GM18873 (cell line): ENCODE data around the gene CCDC82.

ENCODE experiments used
- ATAC-seq: cut with Tn5 transposase; IDR thresholded peaks from one replicate; pipeline ENCODE4 v1.9.1; 2021; ENCODE audit warnings: mild to moderate bottlenecking, moderate library complexity, moderate number of reproducible peaks; ENCODE audit not compliant: unreplicated experiment, low FRiP score

Gene CCDC82

DNA sequence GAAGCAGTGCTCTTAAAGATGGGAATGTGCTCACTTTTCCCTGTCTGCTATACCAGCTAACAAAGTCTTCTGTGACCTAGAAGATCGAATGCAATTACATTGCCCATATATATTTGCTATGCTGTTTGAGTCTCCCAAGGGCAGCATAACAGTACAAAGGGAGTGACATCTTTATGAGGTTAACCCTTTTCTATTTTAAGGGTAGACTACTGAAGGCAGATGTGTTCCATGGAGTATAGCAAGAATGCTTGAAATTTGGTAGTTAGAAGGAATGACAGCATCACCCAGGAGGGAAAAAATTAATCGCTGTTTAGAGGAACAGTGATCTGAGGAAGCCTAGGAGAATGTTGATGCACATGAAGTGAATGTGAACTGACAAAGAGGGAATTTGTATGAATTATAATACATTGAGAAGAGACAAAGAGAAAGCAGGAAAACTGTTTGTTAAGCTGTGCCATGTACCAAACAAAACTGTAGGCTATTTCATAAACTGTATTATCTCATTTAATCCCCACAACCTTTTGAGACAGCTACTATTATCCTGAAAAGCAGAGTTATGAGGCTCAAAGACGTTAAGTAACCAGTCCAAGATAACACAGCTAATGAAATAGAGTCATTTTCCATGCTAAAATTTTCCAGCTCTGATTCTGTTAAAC is 59.7 kb downstream of the CCDC82 start:
- no peak for ATAC-seq

- no peak for ATAC-seq
Measured at GRCh38 chr11:96329419-96329818, 60.3 kb downstream of the CCDC82 start.

DNA sequence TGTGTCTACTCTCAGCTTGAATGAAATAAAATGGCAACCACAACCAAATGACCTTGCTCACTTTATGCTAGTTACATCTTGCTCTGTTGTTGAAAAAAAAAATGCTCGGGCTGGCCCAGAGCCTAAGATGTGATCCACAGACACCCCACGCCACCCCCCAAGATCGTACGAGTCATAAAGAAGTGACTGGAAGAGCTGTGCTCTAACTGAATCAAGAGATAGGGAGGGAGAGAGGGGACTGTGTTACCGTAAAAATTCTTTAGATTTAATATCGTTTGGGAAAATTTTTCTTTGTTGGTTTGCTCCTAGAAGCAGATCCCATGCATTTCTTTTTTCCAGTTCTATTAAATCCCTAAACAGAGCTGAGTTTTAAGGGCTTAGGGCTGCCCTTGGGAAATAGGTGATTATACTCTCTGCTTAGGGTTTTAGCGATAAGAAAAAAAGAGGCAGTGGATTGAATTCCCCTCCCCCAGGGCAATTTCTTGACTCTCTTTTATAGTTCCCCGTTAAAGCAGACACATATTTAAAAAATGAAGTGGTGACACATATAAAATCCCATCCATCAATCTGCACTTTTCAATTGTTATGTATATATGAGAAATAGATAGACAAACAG is 61.2 kb downstream of the CCDC82 start:
- ATAC-seq = no peak

DNA sequence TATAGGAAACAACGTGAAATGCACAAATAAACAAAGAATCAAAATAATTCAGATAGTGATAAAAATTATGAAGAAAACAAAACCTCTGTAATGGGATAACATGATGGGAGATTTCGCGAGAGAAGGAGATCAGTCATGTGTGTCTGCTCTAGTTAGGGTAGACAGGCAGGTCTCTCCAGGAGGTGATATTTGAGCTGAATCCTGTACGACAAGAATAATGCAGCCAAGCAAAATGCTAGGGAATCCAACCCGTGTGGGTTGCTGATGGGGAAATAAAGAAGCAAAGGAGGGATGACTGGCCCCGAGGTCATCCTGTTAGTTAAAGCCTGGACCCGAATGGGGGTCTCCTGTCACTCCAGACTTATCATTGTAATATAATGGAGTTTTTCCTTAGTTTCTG is 62.8 kb downstream of the CCDC82 start:
- no peak for ATAC-seq

- no peak for ATAC-seq
Measured at GRCh38 chr11:96324912-96325311, 64.8 kb downstream of the CCDC82 start.

- no peak for ATAC-seq
Measured at GRCh38 chr11:96323642-96323985, 66.1 kb downstream of the CCDC82 start.

GRCh38 chr11:96322775-96323641 is 66.7 kb downstream of the CCDC82 start:
- no peak for ATAC-seq

- no peak for ATAC-seq
Measured at GRCh38 chr11:96321091-96321490, 68.6 kb downstream of the CCDC82 start.

DNA sequence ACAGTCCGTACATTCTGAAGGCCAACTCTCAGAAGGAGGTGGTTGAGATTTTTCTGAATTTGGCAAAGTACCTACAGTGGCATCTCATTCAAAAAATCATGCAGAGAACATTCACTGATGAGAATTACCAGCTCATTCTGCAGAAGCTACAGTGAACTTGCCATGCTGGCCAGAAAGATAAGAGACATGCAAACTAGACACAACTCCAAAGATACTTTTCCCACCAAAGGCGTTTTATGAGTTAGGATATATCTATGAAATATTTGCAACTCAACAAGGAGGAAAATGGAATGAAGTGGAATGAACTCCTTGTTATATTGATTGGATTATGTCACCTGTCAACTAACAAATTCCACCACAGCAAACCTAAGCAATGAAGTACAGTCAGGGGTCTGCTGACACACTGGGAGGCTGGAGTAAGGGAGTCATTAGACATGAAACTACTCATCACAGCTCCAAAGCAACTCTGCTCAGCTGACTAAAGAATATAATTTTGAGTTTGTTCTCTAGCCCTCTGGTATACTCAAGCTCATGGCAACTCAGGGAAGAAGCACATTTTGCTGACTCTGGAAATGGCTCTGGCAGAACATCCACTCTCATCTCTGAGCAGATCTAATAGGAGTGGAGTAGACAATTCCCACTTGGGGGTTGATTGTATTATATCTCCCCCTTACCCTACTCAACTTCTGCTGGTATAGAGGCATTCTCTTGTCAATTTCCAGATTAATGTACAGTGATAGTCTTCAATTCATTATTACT is 69.6 kb downstream of the CCDC82 start:
- no peak for ATAC-seq

DNA sequence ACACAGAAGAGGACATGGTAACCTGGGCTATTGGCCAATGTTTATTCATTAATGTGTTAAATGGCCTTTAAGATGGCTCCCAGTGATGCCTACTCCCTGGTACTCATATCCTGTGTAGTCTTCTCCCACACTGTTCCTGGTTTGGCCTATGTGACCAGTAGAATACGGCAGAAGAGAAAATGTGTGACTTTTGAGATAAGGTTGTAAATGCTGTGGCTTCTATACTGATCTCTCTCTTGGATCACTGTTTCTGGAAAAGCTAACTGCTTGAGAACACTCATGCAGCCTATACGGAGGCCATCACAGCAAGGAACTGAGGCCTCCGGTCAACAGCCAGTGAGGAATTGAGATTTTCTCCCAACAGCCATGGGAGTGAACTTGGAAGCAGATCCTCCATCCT is 70.9 kb downstream of the CCDC82 start:
- no peak for ATAC-seq

- ATAC-seq = no peak
Measured at GRCh38 chr11:96318399-96318798, 71.3 kb downstream of the CCDC82 start.

GRCh38 chr11:96317985-96318384 is 71.7 kb downstream of the CCDC82 start:
- no peak for ATAC-seq

GRCh38 chr11:96317571-96317970 is 72.1 kb downstream of the CCDC82 start:
- no peak for ATAC-seq

DNA sequence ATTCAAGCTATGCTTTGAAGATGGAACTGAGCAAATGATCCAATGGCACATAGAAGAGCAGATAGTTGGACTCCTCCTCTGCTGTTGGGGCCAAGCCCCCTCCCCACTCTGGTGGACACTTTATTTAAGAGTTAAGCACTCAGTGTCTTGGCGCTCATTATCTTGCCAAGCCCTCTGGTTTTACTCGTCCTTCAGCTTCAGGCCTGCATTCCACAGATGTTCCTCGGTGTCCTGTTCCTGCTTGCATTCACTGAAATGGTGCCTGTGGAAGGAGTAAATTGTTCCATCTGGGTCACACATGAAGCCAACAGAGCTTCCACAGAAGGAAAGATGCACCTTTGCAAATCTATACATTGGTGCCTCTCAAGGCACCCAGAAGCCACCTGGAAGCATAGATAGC is 72.8 kb downstream of the CCDC82 start:
- no peak for ATAC-seq

DNA sequence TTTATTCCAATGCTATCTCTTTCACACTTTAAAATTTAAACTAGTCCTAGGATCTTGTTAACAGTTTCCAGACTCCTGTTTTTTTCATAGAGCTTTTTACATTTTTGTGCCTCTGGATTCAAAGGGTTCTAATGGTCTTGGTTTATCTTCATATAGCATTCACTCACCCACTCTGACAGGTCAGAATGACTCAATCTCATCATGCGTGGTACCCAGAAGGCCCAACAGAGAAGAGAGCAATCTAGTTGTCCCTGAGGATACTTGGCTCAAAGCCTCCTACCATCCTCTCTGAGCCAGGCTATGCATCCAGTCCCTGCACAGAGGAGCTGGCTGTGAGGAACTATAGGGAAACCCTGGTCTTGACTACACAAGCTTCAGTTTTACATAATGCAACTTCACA is 74.2 kb downstream of the CCDC82 start:
- ATAC-seq = no peak

- no peak for ATAC-seq
Measured at GRCh38 chr11:96314326-96315020, 75.2 kb downstream of the CCDC82 start.

GRCh38 chr11:96313163-96313562 is 76.5 kb downstream of the CCDC82 start:
- no peak for ATAC-seq

DNA sequence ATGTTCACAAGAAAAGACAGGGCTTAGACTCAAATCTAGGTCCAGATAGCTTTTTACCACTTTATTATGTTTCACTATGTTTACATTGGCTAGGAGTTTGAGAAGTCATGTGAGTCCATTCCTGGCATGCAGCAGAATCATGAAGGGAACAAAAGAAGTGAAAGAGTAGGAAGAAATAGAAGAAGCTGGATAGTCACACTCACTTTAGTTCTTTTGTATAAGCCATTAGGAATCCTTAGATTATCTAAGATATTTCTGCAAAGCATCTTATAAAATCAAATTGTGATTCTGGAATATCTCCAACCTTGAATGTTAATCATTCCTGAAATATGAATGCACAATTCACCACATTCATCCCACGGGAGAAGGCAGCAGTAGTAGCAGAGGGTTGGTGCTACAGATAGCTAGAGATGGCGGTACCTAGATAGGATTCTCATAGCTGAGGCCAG is 78.6 kb downstream of the CCDC82 start:
- no peak for ATAC-seq

DNA sequence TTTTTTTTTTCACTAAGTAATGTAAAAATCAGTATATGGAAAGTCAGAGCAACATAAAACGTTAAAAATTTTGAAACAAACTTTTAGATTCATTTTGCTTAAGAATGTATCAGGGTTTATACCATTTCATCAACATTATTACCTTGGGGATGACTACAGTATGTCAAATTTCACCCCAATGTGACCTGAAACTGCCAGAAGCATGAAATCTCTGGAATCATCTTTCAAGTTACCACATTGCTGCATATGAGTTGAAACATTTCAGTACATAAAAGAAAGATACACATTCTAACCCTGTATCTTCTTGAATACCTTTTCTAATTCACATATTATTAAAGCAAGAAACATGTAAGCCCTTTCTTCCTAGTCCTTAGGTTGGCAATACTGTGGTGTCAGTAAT is 79.5 kb downstream of the CCDC82 start:
- no peak for ATAC-seq

- no peak for ATAC-seq
Measured at GRCh38 chr11:96309643-96310017, 80.1 kb downstream of the CCDC82 start.
